PC-3 (cell line): ENCODE measurements around the gene DAO.

Experiments
- EZH2 ChIP-seq: fragments of 300-600 bp; sonication (generic); IDR thresholded peaks from one replicate; pipeline ENCODE4 v1.6.1; 2017; ENCODE audit warnings: antibody characterized with exemption, mild to moderate bottlenecking, low read length; ENCODE audit not compliant: unreplicated experiment
- EZH2phosphoT487 ChIP-seq: fragments of 300-600 bp; sonication (generic); IDR thresholded peaks from 2 replicates; pipeline ENCODE4 v1.6.1; 2018; ENCODE audit warnings: mild to moderate bottlenecking, antibody characterized with exemption, low read length, borderline replicate concordance
- TF ChIP-seq, protein P1 (sequence below): fragments of 300-600 bp; sonication (generic); conservative IDR thresholded peaks from 2 replicates; pipeline ENCODE4 v1.5.1; 2017; ENCODE audit warnings: antibody characterized with exemption, low read depth, mild to moderate bottlenecking, low read length

DNA sequence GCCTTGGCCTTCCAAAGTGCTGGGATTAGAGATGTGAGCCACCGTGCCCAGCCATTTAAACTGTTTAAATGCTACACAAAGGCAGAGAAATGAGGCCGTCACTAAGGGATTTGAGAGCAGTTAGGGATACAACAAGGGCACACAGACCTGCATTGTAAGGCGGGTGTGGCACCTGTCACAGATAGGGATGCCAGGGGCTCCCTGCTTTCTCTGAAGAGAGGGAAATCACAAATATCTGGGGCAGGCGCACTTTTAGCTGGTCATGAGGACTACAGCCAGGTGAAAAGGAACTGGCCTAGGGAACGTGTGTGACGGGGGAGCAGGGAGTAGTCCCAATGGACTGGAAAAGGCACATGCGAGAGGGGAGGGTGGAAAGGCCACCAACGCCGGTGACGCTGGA lies 32.2 kb upstream of the DAO start:
- TF ChIP-seq, protein P1, sequence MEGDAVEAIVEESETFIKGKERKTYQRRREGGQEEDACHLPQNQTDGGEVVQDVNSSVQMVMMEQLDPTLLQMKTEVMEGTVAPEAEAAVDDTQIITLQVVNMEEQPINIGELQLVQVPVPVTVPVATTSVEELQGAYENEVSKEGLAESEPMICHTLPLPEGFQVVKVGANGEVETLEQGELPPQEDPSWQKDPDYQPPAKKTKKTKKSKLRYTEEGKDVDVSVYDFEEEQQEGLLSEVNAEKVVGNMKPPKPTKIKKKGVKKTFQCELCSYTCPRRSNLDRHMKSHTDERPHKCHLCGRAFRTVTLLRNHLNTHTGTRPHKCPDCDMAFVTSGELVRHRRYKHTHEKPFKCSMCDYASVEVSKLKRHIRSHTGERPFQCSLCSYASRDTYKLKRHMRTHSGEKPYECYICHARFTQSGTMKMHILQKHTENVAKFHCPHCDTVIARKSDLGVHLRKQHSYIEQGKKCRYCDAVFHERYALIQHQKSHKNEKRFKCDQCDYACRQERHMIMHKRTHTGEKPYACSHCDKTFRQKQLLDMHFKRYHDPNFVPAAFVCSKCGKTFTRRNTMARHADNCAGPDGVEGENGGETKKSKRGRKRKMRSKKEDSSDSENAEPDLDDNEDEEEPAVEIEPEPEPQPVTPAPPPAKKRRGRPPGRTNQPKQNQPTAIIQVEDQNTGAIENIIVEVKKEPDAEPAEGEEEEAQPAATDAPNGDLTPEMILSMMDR: no peak
- TF ChIP-seq EZH2 (no peak), EZH2phosphoT487 (no peak)
